HCT116 (cell line): Measurements from ENCODE around the gene PDRG1.

Experiments used
- CBX3 ChIP-seq: IDR thresholded peaks from 2 replicates; pipeline ENCODE4 v1.6.1; 2012; ENCODE audit warnings: low read depth
- CEBPB ChIP-seq: IDR thresholded peaks from 2 replicates; pipeline ENCODE4 v1.6.1; 2012; ENCODE audit warnings: low read depth
- CTCF ChIP-seq, 3 experiments: fragments of 200-600 bp in 1 of 3; sonication (generic) in 1 of 3; IDR thresholded peaks in 2 of 3; conservative IDR thresholded peaks in 1 of 3; 2 replicates each; pipeline ENCODE4 v1.5.1; 2012 to 2017; ENCODE audit warnings: low read depth in 2 of 3, low read length in 2 of 3, antibody characterized with exemption in 1 of 3, borderline replicate concordance in 1 of 3, control low read depth in 1 of 3, mild to moderate bottlenecking in 1 of 3, mixed read lengths in 1 of 3, mixed run types in 1 of 3, moderate library complexity in 1 of 3; ENCODE audit not compliant: insufficient read depth in 1 of 3
- EGR1 ChIP-seq: IDR thresholded peaks from 2 replicates; pipeline ENCODE4 v1.6.1; 2012; ENCODE audit warnings: low read depth
- EZH2 ChIP-seq: fragments of 200-600 bp; sonication (generic); IDR thresholded peaks from 2 replicates; pipeline ENCODE4 v1.6.1; 2017; ENCODE audit warnings: antibody characterized with exemption, mixed run types
- EZH2phosphoT487 ChIP-seq: fragments of 200-600 bp; IDR thresholded peaks from 2 replicates; pipeline ENCODE4 v1.6.1; 2018; ENCODE audit warnings: antibody characterized with exemption, borderline replicate concordance
- POLR2A ChIP-seq: IDR thresholded peaks from 2 replicates; pipeline ENCODE4 v1.7.0; 2011; ENCODE audit warnings: borderline replicate concordance; ENCODE audit not compliant: insufficient read depth, insufficient read length; ENCODE audit errors: extremely low read depth
- RAD21 ChIP-seq: IDR thresholded peaks from 2 replicates; pipeline ENCODE4 v1.6.1; 2012; ENCODE audit warnings: low read depth, mild to moderate bottlenecking
- SP1 ChIP-seq: IDR thresholded peaks from 2 replicates; pipeline ENCODE4 v1.6.1; 2012; ENCODE audit warnings: low read depth
- SRF ChIP-seq: IDR thresholded peaks from 2 replicates; pipeline ENCODE4 v1.6.1; 2012; ENCODE audit warnings: low read depth
- TF ChIP-seq, protein P1 (sequence below): IDR thresholded peaks from 2 replicates; pipeline ENCODE4 v1.6.1; 2012; ENCODE audit warnings: low read depth

DNA sequence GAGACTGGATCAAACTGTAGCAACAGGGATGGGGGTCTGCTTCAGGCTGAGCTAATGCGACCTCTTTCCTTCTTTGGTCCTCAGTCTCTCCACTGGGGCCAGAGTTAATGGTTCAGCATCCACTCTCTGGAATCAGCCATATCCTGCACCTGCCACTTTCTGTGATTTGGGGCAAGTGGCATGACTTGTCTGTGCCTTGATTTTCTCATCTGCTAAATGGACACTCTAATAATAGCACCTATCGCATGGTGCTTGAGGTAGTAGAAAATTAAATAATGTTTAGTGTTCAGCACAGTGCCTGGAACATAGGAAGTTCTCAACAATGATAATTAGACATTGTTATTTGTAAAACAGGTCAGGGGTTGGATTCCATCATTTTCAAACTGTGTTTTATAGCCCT is 22.4 kb upstream of the PDRG1 start:
- TF ChIP-seq POLR2A (no peak), RAD21 (no peak), EGR1 (no peak), CTCF (IDR thresholded peaks at IDR 0.05 in 2 of 3, conservative IDR thresholded peaks at IDR 0.05 in 1 of 3; ENCODE audit: borderline replicate concordance in 1 of 3, insufficient read depth in 1 of 3, low read depth in 2 of 3, low read length in 2 of 3) (no peak), EZH2 (no peak), SRF (no peak), CBX3 (no peak), SP1 (no peak), CEBPB (no peak), EZH2phosphoT487 (no peak)
- TF ChIP-seq, protein P1, sequence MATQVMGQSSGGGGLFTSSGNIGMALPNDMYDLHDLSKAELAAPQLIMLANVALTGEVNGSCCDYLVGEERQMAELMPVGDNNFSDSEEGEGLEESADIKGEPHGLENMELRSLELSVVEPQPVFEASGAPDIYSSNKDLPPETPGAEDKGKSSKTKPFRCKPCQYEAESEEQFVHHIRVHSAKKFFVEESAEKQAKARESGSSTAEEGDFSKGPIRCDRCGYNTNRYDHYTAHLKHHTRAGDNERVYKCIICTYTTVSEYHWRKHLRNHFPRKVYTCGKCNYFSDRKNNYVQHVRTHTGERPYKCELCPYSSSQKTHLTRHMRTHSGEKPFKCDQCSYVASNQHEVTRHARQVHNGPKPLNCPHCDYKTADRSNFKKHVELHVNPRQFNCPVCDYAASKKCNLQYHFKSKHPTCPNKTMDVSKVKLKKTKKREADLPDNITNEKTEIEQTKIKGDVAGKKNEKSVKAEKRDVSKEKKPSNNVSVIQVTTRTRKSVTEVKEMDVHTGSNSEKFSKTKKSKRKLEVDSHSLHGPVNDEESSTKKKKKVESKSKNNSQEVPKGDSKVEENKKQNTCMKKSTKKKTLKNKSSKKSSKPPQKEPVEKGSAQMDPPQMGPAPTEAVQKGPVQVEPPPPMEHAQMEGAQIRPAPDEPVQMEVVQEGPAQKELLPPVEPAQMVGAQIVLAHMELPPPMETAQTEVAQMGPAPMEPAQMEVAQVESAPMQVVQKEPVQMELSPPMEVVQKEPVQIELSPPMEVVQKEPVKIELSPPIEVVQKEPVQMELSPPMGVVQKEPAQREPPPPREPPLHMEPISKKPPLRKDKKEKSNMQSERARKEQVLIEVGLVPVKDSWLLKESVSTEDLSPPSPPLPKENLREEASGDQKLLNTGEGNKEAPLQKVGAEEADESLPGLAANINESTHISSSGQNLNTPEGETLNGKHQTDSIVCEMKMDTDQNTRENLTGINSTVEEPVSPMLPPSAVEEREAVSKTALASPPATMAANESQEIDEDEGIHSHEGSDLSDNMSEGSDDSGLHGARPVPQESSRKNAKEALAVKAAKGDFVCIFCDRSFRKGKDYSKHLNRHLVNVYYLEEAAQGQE, result no peak
